ENCODE data around the gene FAM209A.

DNA sequence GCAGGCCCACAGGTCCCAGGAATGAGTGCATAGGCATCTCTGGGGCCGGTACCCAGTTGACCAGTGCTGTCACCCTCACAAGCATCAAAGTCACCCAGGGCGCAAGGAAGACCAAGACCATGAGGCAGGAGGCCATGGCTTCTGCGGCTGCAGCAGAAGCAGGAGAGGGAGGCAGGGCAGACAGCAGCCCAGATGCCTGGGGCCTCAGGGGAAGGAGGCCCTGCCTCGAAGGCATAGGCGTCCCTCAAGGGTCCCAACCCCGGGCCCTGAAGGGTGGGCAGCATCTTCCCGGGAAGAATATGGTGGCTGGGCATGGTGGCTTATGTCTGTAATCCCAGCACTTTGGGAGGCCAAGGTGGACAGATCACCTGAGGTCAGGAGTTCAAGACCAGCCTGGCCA is 3.0 kb downstream of the FAM209A start:
- TF ChIP-seq CTCF (IDR thresholded peaks at IDR 0.05) (no peak), POLR2A (IDR thresholded peaks at IDR 0.05) (no peak)

Measured in testis (tissue), 2 donors.